ENCODE data around the gene NPY1R. TPM values are rescaled to one million over a fixed set of nuclear protein-coding genes. Genes with fewer than 3 reads are reported as not detected.

NPY1R gene
- total and polyA plus RNA-seq, 2 experiments from 2014 or later: 1.1 to 9.0 TPM

GRCh38 chr4:163295138-163295537, 37.3 kb downstream of the NPY1R start:
- Histone ChIP-seq H4K20me1 (ENCODE audit: insufficient read depth, poor library complexity, severe bottlenecking) (no peaks in the 10 kb centered on the region), H3K9me2 (replicated peaks; ENCODE audit: insufficient read depth) (no peaks in the 10 kb centered on the region), H3K4me1 (ENCODE audit: insufficient read depth) (no peaks in the 10 kb centered on the region), H3K27ac (no peak overlapping the region), H3K79me2 (no peaks in the 10 kb centered on the region), H3K36me3 (replicated peaks; ENCODE audit: insufficient read depth, low read depth) (no peaks in the 10 kb centered on the region), H3K9me3 (ENCODE audit: low read depth) (no peaks in the 10 kb centered on the region), H3K4me2 (no peak overlapping the region), H3K4me3 (no peak overlapping the region), H3K27me3 (no peaks in the 10 kb centered on the region), H2AFZ (no peak overlapping the region)
- DNase-seq (ENCODE audit: low spot score): no peak
- 82% methylated on average over 3 of the region's 3 CpGs for WGBS (ENCODE audit: low lambda C conversion rate, missing lambda C conversion rate)
- no peak for TF ChIP-seq EZH2phosphoT487 (IDR thresholded peaks at IDR 0.05; ENCODE audit: low read depth, severe bottlenecking, unreplicated experiment)
- TF ChIP-seq EZH2 (IDR thresholded peaks at IDR 0.05; ENCODE audit: borderline replicate concordance): no peak
- no peak for TF ChIP-seq CTCF (IDR thresholded peaks at IDR 0.05; ENCODE audit: poor library complexity)

GRCh38 chr4:163284304-163284703, 48.1 kb downstream of the NPY1R start:
- H3K4me3 ChIP-seq: no peak overlapping the region
- no peaks in the 10 kb centered on the region for H3K36me3 ChIP-seq (replicated peaks; ENCODE audit: insufficient read depth, low read depth)
- no peaks in the 10 kb centered on the region for H4K20me1 ChIP-seq (ENCODE audit: insufficient read depth, poor library complexity, severe bottlenecking)
- H3K4me2 ChIP-seq: no peak overlapping the region
- H3K27me3 ChIP-seq: no peaks in the 10 kb centered on the region
- TF ChIP-seq EZH2phosphoT487 (IDR thresholded peaks at IDR 0.05; ENCODE audit: low read depth, severe bottlenecking, unreplicated experiment) (no peak), CTCF (IDR thresholded peaks at IDR 0.05; ENCODE audit: poor library complexity) (no peak), EZH2 (IDR thresholded peaks at IDR 0.05; ENCODE audit: borderline replicate concordance) (no peak)
- WGBS (ENCODE audit: low lambda C conversion rate, missing lambda C conversion rate): 95% methylated on average over 5 of the region's 5 CpGs
- H3K27ac ChIP-seq: no peak overlapping the region
- DNase-seq (ENCODE audit: low spot score): no peak
- no peaks in the 10 kb centered on the region for H3K9me2 ChIP-seq (replicated peaks; ENCODE audit: insufficient read depth)
- H3K9me3 ChIP-seq (ENCODE audit: low read depth): no peaks in the 10 kb centered on the region
- H2AFZ ChIP-seq: no peak overlapping the region
- no peaks in the 10 kb centered on the region for H3K79me2 ChIP-seq
- no peaks in the 10 kb centered on the region for H3K4me1 ChIP-seq (ENCODE audit: insufficient read depth)

- 44% methylated on average over 3 of the region's 3 CpGs for WGBS (ENCODE audit: low lambda C conversion rate, missing lambda C conversion rate)
- Histone ChIP-seq H3K27me3 (no peaks in the 10 kb centered on the region), H4K20me1 (ENCODE audit: insufficient read depth, poor library complexity, severe bottlenecking) (no peaks in the 10 kb centered on the region), H3K79me2 (no peaks in the 10 kb centered on the region), H3K9me3 (ENCODE audit: low read depth) (no peaks in the 10 kb centered on the region), H3K4me3 (no peak overlapping the region), H3K4me1 (ENCODE audit: insufficient read depth) (no peaks in the 10 kb centered on the region), H3K36me3 (replicated peaks; ENCODE audit: insufficient read depth, low read depth) (no peaks in the 10 kb centered on the region), H2AFZ (no peak overlapping the region), H3K4me2 (no peak overlapping the region), H3K27ac (no peak overlapping the region), H3K9me2 (replicated peaks; ENCODE audit: insufficient read depth) (no peaks in the 10 kb centered on the region)
- TF ChIP-seq EZH2phosphoT487 (IDR thresholded peaks at IDR 0.05; ENCODE audit: low read depth, severe bottlenecking, unreplicated experiment): no peak
- no peak for DNase-seq (ENCODE audit: low spot score)
These were observed 51.5 kb downstream of the NPY1R start for GRCh38 chr4:163280703-163281519.

- TF ChIP-seq EZH2 (IDR thresholded peaks at IDR 0.05; ENCODE audit: borderline replicate concordance): no peak
- no peak for TF ChIP-seq CTCF (IDR thresholded peaks at IDR 0.05; ENCODE audit: poor library complexity)
- TF ChIP-seq EZH2phosphoT487 (IDR thresholded peaks at IDR 0.05; ENCODE audit: low read depth, severe bottlenecking, unreplicated experiment): no peak
- no peak overlapping the region for H3K4me3 ChIP-seq
These were observed 52.7 kb downstream of the NPY1R start for GRCh38 chr4:163279713-163280112.

More at GRCh38 chr4:163279713-163280112, 52.7 kb downstream of the NPY1R start:
- Histone ChIP-seq H3K27me3 (no peaks in the 10 kb centered on the region), H3K27ac (no peak overlapping the region), H3K4me2 (no peak overlapping the region), H4K20me1 (ENCODE audit: insufficient read depth, poor library complexity, severe bottlenecking) (no peaks in the 10 kb centered on the region), H3K79me2 (no peaks in the 10 kb centered on the region), H3K36me3 (replicated peaks; ENCODE audit: insufficient read depth, low read depth) (no peaks in the 10 kb centered on the region), H3K9me3 (ENCODE audit: low read depth) (no peaks in the 10 kb centered on the region), H3K4me1 (ENCODE audit: insufficient read depth) (no peaks in the 10 kb centered on the region), H2AFZ (no peak overlapping the region), H3K9me2 (replicated peaks; ENCODE audit: insufficient read depth) (no peaks in the 10 kb centered on the region)
- WGBS (ENCODE audit: low lambda C conversion rate, missing lambda C conversion rate): 81% methylated on average over 5 of the region's 5 CpGs
- DNase-seq (ENCODE audit: low spot score): no peak
